ENCODE measurements around the gene PLA2G12A.

DNA sequence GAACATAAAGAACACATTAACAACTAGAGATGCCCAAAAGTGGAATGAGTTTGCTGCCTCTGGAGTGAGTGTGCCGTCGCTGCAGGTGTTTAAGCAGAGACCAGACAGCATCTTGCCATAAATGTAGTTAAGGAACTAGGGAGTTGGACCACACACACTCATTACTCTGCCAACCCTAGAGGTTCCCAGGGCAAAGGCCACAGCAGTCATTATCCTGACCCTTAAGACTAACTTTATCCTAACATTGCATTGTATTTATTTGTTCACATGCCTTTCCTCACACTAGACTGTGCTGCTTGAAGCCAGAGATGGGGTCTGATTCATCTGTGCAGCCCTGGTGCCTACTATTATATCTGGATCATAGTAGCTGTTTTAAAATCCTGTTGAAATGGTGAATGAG, 16.9 kb upstream of the PLA2G12A start:
- TF ChIP-seq GATA3 (IDR thresholded peaks at IDR 0.05; ENCODE audit: low read depth, low read length) (no peak), GATA2 (IDR thresholded peaks at IDR 0.05; ENCODE audit: low read depth, low read length) (no peak)

Measured in SH-SY5Y (cell line).